KMS-11 (cell line): ENCODE data around the gene RRAGA.

Experiments used
- H2AFZ ChIP-seq: fragments of 200-600 bp; sonication (generic); 2 replicates; pipeline ENCODE4 v1.6.1; 2016; ENCODE audit warnings: antibody characterized with exemption, mixed run types, low read depth
- H3K27ac ChIP-seq: fragments of 200-600 bp; sonication (generic); 2 replicates; pipeline ENCODE4 v1.6.1; 2016; ENCODE audit warnings: mild to moderate bottlenecking, mixed run types
- H3K27me3 ChIP-seq: fragments of 200-600 bp; sonication (generic); 2 replicates; pipeline ENCODE4 v1.6.1; 2017; ENCODE audit warnings: mild to moderate bottlenecking, low read depth, mixed run types, moderate library complexity; ENCODE audit not compliant: insufficient read depth
- H3K36me3 ChIP-seq: fragments of 200-600 bp; sonication (generic); 2 replicates; pipeline ENCODE4 v1.6.1; 2017; ENCODE audit warnings: mild to moderate bottlenecking, mixed run types; ENCODE audit not compliant: insufficient read depth
- H3K4me1 ChIP-seq: fragments of 200-600 bp; sonication (generic); 2 replicates; pipeline ENCODE4 v1.6.1; 2016; ENCODE audit warnings: mild to moderate bottlenecking, low read depth, mixed run types; ENCODE audit not compliant: poor library complexity, severe bottlenecking
- H3K4me2 ChIP-seq: fragments of 200-600 bp; sonication (generic); 2 replicates; pipeline ENCODE4 v1.7.0; 2016; ENCODE audit warnings: mild to moderate bottlenecking, mixed run types
- H3K4me3 ChIP-seq: fragments of 200-600 bp; sonication (generic); IDR thresholded peaks from 2 replicates; pipeline ENCODE4 v1.6.1; 2017; ENCODE audit warnings: low read depth, low read length, mixed read lengths; ENCODE audit not compliant: insufficient read depth
- H3K79me2 ChIP-seq: fragments of 200-600 bp; sonication (generic); 2 replicates; pipeline ENCODE4 v1.6.1; 2016; ENCODE audit warnings: low read depth, mixed run types; ENCODE audit not compliant: insufficient read depth
- H3K9ac ChIP-seq: fragments of 200-600 bp; sonication (generic); 2 replicates; pipeline ENCODE4 v1.6.1; 2016; ENCODE audit warnings: mild to moderate bottlenecking, mixed run types
- H4K20me1 ChIP-seq: fragments of 200-600 bp; sonication (generic); 2 replicates; pipeline ENCODE4 v1.6.1; 2016; ENCODE audit warnings: mild to moderate bottlenecking, mixed run types; ENCODE audit not compliant: insufficient read depth
- TF ChIP-seq, protein P1 (sequence below): fragments of 200-600 bp; sonication (generic); conservative IDR thresholded peaks from 2 replicates; pipeline ENCODE4 v1.6.1; 2017; ENCODE audit warnings: low read depth, mild to moderate bottlenecking, antibody characterized with exemption, low read length, moderate library complexity, mixed read lengths

The RRAGA gene

DNA sequence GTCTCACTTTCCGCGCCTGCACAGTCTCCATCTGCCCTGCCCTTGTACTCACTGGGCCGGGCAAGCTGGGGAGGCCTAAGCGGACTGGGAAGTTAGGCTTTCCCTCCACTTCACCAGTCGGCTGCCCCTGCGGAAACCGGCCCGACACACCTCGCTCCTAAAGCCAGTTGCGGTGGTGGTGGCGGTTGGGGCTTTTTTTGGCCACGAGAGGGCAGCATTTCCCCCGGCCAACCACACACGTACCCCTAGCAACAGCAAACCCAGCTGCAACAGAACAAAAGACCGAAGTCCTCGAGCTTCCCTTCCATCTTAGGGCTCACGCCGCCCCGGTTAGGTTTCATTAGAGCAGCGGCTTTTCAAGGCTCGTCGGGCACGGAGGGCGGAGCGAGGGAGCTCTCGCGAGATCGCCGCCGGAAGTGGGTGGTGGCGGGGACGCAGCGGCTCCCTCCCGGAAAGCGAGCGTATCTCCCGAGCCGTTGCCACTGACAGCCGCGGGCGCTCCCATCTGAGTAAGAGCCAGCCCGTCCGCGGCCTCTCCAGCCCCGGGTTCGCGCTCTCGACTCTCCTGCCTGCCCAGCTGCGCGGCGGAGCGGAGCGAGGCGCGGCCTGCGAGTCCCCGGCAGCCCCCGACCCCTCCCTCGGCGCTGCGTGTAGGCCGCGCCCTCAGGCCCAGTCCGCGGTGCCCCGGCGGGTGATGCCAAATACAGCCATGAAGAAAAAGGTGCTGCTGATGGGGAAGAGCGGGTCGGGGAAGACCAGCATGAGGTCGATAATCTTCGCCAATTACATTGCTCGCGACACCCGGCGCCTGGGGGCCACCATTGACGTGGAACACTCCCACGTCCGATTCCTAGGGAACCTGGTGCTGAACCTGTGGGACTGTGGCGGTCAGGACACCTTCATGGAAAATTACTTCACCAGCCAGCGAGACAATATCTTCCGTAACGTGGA is at the start of gene RRAGA:
Gene RRAGA, plus strand, starts transcription at position 462 of the 951 bp plus-strand sequence. Its CDS starts 233 bp downstream, at position 695.
- peaks cover 20% of the 10 kb centered on the region for H3K4me1 ChIP-seq
- TF ChIP-seq, protein P1, sequence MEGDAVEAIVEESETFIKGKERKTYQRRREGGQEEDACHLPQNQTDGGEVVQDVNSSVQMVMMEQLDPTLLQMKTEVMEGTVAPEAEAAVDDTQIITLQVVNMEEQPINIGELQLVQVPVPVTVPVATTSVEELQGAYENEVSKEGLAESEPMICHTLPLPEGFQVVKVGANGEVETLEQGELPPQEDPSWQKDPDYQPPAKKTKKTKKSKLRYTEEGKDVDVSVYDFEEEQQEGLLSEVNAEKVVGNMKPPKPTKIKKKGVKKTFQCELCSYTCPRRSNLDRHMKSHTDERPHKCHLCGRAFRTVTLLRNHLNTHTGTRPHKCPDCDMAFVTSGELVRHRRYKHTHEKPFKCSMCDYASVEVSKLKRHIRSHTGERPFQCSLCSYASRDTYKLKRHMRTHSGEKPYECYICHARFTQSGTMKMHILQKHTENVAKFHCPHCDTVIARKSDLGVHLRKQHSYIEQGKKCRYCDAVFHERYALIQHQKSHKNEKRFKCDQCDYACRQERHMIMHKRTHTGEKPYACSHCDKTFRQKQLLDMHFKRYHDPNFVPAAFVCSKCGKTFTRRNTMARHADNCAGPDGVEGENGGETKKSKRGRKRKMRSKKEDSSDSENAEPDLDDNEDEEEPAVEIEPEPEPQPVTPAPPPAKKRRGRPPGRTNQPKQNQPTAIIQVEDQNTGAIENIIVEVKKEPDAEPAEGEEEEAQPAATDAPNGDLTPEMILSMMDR = peak; percentile 85
- H4K20me1 ChIP-seq = no peaks in the 10 kb centered on the region
- no peaks in the 10 kb centered on the region for H3K27me3 ChIP-seq
- H3K4me2 ChIP-seq = peak within 1 kb of the TSS; percentile 68
- H2AFZ ChIP-seq = peak within 1 kb of the TSS; percentile 99
- peaks cover 15% of the 10 kb centered on the region; the same call in 1 of the 2 replicates for H3K79me2 ChIP-seq
- H3K36me3 ChIP-seq = no peaks in the 10 kb centered on the region
- peak within 1 kb of the TSS; percentile 85 for H3K27ac ChIP-seq
- no peak within 1 kb of the TSS for H3K4me3 ChIP-seq
- H3K9ac ChIP-seq = peak within 1 kb of the TSS; percentile 75

DNA sequence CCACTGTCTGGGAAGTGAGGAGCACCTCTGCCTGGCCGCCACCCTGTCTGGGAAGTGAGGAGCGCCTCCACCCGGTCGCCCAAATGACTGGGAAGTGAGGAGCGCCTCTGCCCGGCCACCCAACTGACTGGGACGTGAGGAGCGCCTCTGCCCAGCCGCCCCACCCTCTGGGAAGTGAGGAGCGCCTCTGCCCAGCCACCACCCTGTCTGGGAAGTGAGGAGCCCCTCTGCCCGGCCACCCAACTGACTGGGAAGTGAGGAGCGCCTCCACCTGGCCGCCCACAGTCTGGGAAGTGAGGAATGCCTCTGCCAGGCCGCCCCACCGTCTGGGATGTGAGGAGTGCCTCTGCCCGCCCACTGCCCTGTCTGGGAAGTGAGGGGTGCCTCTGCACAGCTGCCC is 49.1 kb upstream of the RRAGA start:
- H2AFZ ChIP-seq = no peak overlapping the region
- no peaks in the 10 kb centered on the region for H3K4me1 ChIP-seq
- no peak overlapping the region for H3K4me3 ChIP-seq
- H3K4me2 ChIP-seq = no peak overlapping the region
- no peaks in the 10 kb centered on the region for H3K79me2 ChIP-seq
- H3K36me3 ChIP-seq = no peaks in the 10 kb centered on the region
- H3K27ac ChIP-seq = no peak overlapping the region
- H3K9ac ChIP-seq = no peak overlapping the region
- H3K27me3 ChIP-seq = no peaks in the 10 kb centered on the region
- no peaks in the 10 kb centered on the region for H4K20me1 ChIP-seq
- TF ChIP-seq, protein P1 = no peak

- no peak overlapping the region for H3K4me3 ChIP-seq
- H3K79me2 ChIP-seq = no peaks in the 10 kb centered on the region
- H4K20me1 ChIP-seq = no peaks in the 10 kb centered on the region
- H3K36me3 ChIP-seq = no peaks in the 10 kb centered on the region
- H3K27ac ChIP-seq = no peak overlapping the region
- H3K4me1 ChIP-seq = no peaks in the 10 kb centered on the region
- no peak overlapping the region for H2AFZ ChIP-seq
- TF ChIP-seq, protein P1 = no peak
- no peak overlapping the region for H3K4me2 ChIP-seq
- H3K27me3 ChIP-seq = no peaks in the 10 kb centered on the region
- no peak overlapping the region for H3K9ac ChIP-seq
Observed at GRCh38 chr9:19009391-19009965, 39.7 kb upstream of the RRAGA start.

DNA sequence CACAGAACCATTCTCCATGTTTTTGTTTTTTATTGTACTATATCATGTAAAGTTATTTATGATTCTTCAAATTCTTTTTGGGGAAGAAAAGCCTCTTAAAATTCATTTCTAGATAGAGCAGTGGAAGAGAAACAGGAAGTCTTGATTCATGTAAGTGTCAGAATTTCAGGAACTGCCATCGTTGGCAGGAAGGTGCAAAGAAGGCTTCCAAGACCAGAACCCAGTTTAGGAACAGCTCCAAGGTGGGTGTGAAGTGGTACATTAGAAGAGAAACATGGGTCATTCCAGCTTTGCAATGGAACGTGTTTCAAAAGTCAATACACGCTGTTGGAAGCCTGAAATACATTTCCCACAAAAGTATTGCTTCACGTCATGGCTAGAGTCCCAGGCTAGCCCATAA is 31.0 kb upstream of the RRAGA start:
- H4K20me1 ChIP-seq = no peaks in the 10 kb centered on the region
- H3K4me3 ChIP-seq = no peak overlapping the region
- H2AFZ ChIP-seq = no peak overlapping the region
- no peaks in the 10 kb centered on the region for H3K4me1 ChIP-seq
- no peaks in the 10 kb centered on the region for H3K79me2 ChIP-seq
- H3K27ac ChIP-seq = no peak overlapping the region
- no peak overlapping the region for H3K9ac ChIP-seq
- H3K27me3 ChIP-seq = no peaks in the 10 kb centered on the region
- TF ChIP-seq, protein P1 = no peak
- no peaks in the 10 kb centered on the region for H3K36me3 ChIP-seq
- H3K4me2 ChIP-seq = no peak overlapping the region
